Left ventricle myocardium inferior (tissue), 1 donor: ENCODE results near the gene ZBED5. TPM values are rescaled to one million over a fixed set of nuclear protein-coding genes. Genes with fewer than 3 reads are reported as not detected.

Source experiments
- DNase-seq: peaks from one replicate; pipeline ENCODE4 v3.0.0-alpha.2; 2020
- H3K27ac ChIP-seq: fragments of 200-600 bp; replicated peaks from 2 replicates; pipeline ENCODE4 v1.8.0; 2021
- H3K27me3 ChIP-seq: fragments of 200-600 bp; 2 replicates; pipeline ENCODE4 v1.8.0; 2021; ENCODE audit warnings: low read depth
- H3K36me3 ChIP-seq: fragments of 200-600 bp; 2 replicates; pipeline ENCODE4 v1.8.0; 2021
- H3K4me1 ChIP-seq: fragments of 200-600 bp; 2 replicates; pipeline ENCODE4 v1.8.0; 2021
- H3K4me3 ChIP-seq: fragments of 200-600 bp; 2 replicates; pipeline ENCODE4 v1.8.0; 2021; ENCODE audit warnings: mild to moderate bottlenecking, moderate library complexity
- H3K9me3 ChIP-seq: fragments of 200-600 bp; replicated peaks from 2 replicates; pipeline ENCODE4 v1.8.0; 2021
- CTCF ChIP-seq: fragments of 200-600 bp; IDR thresholded peaks from 2 replicates; pipeline ENCODE4 v1.8.0; 2021; ENCODE audit warnings: antibody characterized with exemption, mild to moderate bottlenecking, borderline replicate concordance
- intact Hi-C: fragments of 100-400 bp; cut with micrococcal nuclease; formaldehyde crosslinking; loops from one replicate; pipeline ENCODE4 v1.11.0; 2022
- total RNA-seq: library from RNA; stranded (reverse); fragmentation: NEBNext Ultra II Directional; extraction: Animal tissue kit (Norgen Biotek cat#: 25700); gene quantifications from one replicate; pipeline ENCODE4 v1.2.1, GENCODE V29; 2021
- donor health status: DM: no; HTN: yes; CAD: no; lungs with severe emphysema.

ZBED5 gene
- total RNA-seq, 1 donor from 2014 or later, result 41.6 TPM

DNA sequence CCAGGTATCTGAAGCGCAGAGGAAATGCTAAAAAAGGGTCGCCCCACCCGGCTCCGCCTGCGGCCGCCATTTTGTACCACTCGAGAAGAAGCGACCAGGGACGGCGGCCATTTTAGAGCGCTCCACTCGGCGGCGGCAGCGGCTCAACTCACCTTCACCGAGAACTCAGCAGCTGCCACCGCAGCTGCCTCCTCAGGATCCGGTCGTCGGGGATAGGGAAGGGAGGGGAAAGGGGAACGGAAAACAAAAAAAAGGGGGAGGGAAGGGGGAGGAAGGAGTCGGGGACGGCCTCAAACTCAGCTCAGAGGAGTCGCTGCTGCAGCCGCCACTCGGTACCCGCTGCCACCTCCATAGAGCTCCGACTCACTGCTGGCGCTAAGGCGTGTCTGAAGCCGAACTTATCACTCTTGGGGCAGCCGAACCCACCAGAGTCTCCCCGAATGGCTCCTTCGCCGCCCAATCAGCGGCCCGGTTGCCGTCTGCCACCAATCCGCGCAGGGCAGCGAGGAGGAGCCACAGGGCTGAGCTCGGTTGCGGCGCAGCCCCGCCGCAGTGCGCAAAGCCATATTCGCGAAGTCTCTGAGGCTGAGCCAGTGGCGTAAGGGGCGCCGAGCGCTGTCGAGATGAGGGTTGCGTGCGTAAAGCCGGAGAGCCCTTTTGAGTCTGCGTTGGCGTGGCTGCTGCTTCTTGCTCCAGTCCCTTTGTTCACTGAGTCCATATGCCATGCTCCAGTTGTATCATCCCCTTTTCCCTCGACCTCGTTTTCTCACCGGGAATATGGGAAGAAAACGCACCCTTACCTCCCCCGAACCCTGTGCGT lies 49.1 kb downstream of the ZBED5 start, which contains the start of gene EIF4G2:
Gene EIF4G2 (minus strand): TSS at position 374 of the 820 bp plus-strand sequence.
- peak; percentile 98 for DNase-seq
- Histone ChIP-seq H3K36me3 (peaks cover 39% of the 10 kb centered on the region), H3K27ac (peak within 1 kb of the TSS; percentile 100)

DNA sequence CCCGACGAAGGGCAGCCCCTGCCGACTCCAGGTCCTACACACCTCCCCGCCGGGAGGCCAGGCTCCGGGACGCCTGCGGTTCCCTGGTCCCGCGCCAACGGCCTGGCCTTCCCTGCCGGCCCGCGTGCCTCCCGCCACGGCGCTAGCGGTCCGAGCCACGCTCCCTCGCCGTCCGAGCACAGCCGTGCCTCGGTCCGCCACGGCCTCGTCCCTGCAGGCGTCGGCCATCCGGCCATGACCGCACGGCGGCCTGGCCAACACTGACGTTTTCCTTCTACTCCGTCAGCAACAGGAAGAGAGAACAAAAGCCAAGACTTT lies 49.7 kb downstream of the ZBED5 start:
- no peaks in the 10 kb centered on the region for H3K9me3 ChIP-seq
- peak overlapping the region; percentile 100 for H3K27ac ChIP-seq
- peak overlapping the region; percentile 98 for H3K4me3 ChIP-seq
- intact Hi-C loops, result no loop called here
- DNase-seq, result no peak
- peaks cover 68% of the 10 kb centered on the region for H3K4me1 ChIP-seq
- no peak for TF ChIP-seq CTCF
- no peaks in the 10 kb centered on the region for H3K27me3 ChIP-seq
- H3K36me3 ChIP-seq, result peaks cover 45% of the 10 kb centered on the region

More for the DNA sequence above, 49.1 kb downstream of the ZBED5 start, which contains the start of gene EIF4G2:
- H3K27me3 ChIP-seq, result no peaks in the 10 kb centered on the region
- no peaks in the 10 kb centered on the region for H3K9me3 ChIP-seq
- H3K4me1 ChIP-seq, result peaks cover 63% of the 10 kb centered on the region
- peak within 1 kb of the TSS; percentile 98 for H3K4me3 ChIP-seq
- TF ChIP-seq CTCF, result no peak
- intact Hi-C loops, result no loop called here

DNA sequence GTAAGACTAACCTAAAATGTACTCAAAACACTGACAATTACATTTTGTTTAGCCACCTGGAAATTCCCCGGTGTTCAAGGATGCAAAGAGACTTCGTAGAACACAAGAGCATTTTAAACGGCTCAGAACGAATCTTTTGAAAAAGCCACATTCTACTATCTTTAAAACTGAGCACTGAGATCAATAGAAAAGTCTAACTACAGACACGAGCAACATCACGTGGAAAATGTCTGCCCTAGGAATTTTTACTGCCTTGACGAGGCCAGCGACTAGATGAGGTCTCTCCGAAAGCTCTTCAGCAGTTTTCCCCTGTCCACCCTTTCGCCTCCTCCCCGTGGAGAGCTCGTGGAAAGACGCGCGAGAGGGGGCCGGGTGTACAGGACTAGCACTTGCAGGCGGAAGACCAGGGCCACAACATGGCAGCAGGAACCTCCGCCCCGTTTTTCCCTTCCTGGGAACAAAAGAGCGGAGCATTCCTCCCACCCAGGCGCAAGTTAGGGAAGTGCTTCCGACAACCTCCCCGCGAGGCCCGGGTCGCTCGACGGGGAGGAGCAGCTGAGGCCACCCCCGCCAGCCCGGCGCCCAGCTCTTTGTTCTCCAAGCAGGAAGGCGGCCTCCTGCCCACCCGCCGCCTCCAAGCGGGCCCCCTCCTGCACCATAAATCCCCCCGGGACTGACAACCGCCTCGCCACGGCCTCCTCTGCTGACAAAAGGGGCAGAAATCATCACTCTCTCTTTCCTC lies 50.2 kb downstream of the ZBED5 start:
- H3K9me3 ChIP-seq, result no peaks in the 10 kb centered on the region
- H3K4me1 ChIP-seq, result peaks cover 74% of the 10 kb centered on the region
- H3K36me3 ChIP-seq, result peaks cover 50% of the 10 kb centered on the region
- intact Hi-C loops, result no loop called here
- H3K4me3 ChIP-seq, result peak overlapping the region; percentile 98
- peak; percentile 71 for DNase-seq
- no peaks in the 10 kb centered on the region for H3K27me3 ChIP-seq
- H3K27ac ChIP-seq, result peak overlapping the region; percentile 100
- TF ChIP-seq CTCF, result no peak

DNA sequence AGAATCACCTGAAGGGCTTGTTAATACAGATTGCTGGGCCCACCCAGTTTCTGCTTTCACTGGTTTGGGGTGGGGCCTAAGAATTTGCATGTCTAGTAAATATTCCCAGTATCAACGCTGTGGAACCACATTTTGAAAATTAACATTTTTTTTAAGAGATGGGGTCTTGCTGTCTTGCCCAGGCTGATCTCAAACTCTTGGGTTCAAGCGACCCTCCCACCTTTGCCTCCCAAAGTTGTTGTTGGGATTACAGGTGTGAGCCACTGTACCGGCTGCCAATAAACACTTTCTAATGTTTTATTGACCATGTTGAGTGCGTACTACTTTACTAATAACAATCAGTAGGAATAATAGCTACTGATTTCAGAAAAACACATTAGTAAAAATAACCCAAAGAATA lies 51.6 kb downstream of the ZBED5 start:
- H3K36me3 ChIP-seq, result peaks cover 64% of the 10 kb centered on the region
- no peak for DNase-seq
- H3K4me1 ChIP-seq, result peaks cover 88% of the 10 kb centered on the region
- no peaks in the 10 kb centered on the region for H3K27me3 ChIP-seq
- H3K4me3 ChIP-seq, result peak overlapping the region; percentile 98
- no peak for TF ChIP-seq CTCF
- peak overlapping the region; percentile 100 for H3K27ac ChIP-seq
- no peaks in the 10 kb centered on the region for H3K9me3 ChIP-seq
- intact Hi-C loops, result no loop called here

DNA sequence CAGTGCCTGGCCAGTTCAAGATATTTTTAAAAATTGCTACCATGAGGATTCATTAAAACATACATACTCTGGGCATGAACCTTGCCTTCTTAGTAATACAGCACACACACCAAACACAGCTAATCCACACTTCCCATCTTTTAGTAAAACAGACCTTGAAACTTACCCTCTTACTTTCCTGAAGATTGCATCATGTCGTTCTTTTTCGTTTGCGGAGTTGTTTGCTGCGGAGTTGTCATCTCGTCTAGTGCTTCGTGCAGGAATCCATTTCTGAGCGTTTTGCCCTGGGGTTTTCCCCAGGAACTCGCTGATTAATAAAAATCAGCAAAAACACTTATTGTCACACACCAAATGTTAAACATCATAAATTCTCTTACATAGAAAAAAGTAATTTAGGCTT lies 52.1 kb downstream of the ZBED5 start:
- H3K27ac ChIP-seq, result peak overlapping the region; percentile 100
- intact Hi-C loops, result no loop called here
- no peaks in the 10 kb centered on the region for H3K27me3 ChIP-seq
- no peak for DNase-seq
- H3K4me3 ChIP-seq, result peak overlapping the region; percentile 98
- H3K4me1 ChIP-seq, result peaks cover 93% of the 10 kb centered on the region
- H3K9me3 ChIP-seq, result no peaks in the 10 kb centered on the region
- TF ChIP-seq CTCF, result no peak
- H3K36me3 ChIP-seq, result peaks cover 69% of the 10 kb centered on the region
